Activated T-cell treated with anti-CD3 and anti-CD28 coated beads for 1 hour (primary cell): Measurements from ENCODE around the gene PRSS48.
A peak's percentile ranks its signal among the peaks of the same experiment; 100 is the strongest.
"Not testable (repeated sequence)": the region's sequence is repeated elsewhere in the genome, so short reads cannot be mapped to it uniquely, and the experiment has no call there.

Experiments
- DNase-seq: peaks from one replicate; pipeline ENCODE4 v3.0.0-alpha.2; 2020; ENCODE audit warnings: low read depth

Gene PRSS48, protein sequence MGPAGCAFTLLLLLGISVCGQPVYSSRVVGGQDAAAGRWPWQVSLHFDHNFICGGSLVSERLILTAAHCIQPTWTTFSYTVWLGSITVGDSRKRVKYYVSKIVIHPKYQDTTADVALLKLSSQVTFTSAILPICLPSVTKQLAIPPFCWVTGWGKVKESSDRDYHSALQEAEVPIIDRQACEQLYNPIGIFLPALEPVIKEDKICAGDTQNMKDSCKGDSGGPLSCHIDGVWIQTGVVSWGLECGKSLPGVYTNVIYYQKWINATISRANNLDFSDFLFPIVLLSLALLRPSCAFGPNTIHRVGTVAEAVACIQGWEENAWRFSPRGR

DNA sequence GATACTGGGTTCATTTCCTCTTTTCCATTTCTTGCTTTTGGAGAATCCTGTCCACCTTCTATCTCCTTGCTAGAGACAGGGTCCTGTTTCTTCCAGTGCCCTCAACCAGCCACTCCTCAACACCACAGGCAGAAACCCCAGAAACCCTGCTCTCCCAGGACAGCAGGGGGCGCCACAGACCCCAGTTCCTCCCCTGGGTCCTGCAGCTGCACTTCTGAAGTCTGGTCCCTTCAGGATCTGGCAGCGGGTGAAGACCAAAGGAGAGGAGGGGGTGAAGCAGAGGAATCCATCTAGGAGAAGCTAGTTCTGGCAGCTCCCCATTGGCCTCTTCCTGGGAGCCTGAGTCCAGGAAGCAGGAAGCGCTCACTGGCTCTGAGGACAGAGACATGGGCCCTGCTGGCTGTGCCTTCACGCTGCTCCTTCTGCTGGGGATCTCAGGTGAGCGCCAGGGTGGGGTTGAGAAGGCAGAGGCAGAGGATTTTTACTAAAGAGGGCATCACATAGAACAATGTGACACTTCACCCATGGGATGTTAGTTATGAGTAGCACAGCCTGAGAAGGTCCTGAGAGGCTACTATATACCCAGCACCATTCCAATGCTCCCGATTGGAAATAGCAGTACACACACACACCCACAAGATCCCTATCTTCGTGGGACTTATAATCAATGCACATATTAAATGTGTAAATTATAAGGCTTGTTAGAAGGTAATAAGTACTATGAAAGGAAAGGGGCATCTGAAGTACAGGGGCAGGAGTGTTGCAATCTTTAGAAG lies at the start of gene PRSS48:
Gene PRSS48 (plus strand): TSS at position 375 of the 776 bp plus-strand sequence. CDS start 12 bp downstream, at position 387.
- peak; percentile 6 for DNase-seq

DNA sequence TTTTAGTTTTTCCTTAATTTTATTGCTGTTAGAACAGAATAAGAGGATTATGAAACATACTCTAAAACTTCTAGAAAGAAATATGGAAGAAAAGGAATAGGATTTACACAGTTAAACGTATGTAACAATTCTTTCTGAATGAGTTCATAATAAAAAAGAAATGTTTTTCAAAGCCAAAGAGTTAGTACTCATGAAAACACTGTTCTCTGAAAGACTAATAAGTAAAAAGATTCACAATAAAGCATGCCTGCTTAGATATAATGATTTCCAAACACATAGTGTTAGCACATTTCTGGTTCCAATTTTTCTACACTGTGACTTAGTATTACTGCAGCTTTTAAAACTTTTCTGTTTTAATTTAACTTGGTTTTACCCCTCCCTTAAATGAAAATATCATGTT lies 49.8 kb upstream of the PRSS48 start:
- no peak for DNase-seq

DNA sequence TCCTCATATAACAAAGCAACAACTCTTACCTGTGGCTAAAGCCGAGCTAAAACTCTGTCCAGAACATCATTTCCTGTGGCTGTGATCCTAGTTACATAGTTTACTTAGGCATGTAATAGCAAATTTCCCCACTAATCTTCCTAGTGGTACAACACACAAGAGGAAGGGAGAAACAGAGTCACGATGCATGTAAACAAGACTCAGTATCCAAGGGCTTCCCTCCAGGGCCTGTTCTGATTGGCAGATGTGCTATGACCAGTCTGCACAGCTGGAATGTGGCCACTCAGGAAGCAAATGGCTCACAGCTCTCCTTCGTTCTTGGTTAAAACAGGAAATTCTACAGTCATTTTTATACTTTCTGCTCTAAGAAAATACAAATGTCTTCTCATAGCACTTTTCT lies 49.2 kb upstream of the PRSS48 start:
- DNase-seq = no peak

DNA sequence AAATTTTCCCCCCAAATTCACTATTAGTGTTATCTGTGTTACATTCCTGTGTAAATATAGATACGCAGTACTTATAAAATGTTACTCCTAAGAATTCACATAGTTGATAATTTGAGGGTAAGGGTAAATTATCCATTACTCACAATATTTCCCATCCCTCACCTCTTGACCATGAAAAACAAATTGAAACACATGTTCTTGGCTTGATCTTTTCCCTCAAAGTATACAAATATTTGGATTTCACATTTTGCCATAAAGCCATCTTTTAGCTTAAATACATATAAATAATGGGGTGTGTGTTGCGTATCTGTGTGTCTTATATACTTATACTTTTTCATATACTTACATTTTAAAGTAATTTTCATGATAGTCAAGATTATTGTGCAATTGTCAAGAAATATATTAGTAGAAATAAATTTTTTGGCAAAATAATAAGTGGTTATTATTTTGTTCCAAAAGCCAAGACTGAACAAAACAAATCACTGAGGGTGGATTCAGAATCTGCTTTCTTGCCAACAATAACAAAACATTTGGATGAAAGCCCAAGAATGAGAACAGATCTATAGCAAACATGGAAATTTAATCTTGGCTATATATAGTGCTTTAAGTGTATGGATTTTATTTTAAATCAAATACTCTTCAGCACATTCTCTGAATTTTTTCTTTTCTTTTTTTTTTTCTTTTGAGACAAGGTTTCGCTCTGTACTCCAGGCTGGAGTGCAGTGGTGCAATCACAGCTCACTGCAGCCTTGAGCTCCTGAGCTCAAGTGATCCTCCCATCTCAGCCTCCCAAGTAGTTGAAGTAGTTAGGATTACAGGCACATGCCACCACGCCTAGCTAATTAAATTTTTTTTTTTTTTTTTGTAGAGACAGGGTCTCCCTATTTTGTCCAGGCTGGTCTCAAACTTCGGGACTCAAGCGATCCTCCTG lies 48.5 kb upstream of the PRSS48 start:
- no peak for DNase-seq

DNA sequence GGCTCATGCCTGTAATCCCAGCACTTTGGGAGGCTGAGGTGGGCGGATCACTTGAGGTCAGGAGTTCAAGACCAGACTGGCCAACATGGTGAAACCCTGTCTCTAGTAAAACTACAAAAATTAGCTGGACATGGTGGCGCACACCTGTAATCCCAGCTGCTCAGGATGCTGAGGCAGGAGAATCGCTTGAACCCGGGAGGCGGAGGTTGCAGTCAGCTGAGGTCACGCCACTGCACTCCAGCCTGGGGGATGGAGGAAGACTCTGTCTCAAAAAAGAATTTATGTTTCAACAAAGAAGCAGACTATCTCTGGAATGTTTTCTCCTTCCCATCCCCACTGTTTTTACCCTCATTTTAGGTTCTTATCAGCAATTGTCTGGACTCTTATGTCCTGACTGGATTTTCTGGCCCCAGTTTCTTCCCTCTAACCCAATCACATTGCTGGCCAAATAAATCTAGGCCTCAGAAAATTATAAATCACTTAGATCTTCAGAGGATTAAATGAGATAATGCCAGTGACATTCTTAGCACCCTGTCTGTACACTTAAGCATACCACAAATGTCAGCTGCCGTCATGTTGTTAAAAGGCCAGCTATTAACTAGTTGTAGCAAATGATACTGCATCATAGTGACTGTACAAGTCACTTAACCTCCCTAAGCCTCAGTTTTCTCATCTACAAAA lies 44.9 kb upstream of the PRSS48 start:
- no peak for DNase-seq

DNA sequence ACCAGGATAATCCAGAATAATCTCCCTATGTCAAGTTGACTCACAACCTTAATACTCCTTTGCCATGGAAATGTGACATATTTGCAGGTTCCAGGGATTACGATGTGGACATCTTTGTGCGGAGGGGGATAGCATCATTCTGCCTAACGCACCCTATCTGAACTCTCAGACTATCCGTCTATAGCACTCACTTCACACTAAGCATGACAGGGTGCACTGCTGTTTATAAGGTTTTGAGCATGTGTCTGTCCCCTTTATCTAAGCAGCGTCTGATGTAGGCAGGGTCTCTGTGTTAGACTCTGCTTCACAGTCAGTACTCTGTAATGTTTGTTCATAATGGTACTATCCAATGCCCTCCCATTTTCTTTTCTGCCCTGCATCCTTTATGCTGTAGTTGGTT lies 43.4 kb upstream of the PRSS48 start:
- DNase-seq = no peak

DNA sequence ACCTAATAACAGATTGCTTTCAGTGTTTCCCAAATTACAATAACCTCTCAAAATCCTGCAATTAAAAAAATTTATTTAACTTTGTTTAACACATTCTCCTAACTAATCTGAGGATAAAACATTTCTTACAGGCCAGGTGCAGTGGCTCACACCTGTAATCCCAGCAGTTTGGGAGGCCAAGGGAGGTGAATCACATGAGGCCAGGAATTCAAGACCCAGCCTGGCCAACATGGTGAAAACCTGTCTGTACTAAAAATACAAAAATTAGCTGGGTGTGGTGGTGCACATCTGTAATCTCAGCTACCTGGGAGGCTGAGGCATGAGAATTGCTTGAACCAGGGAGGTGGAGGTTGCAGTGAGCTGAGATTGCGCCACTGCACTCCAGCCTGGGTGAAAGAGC lies 41.6 kb upstream of the PRSS48 start:
- DNase-seq = not testable (repeated sequence)

DNA sequence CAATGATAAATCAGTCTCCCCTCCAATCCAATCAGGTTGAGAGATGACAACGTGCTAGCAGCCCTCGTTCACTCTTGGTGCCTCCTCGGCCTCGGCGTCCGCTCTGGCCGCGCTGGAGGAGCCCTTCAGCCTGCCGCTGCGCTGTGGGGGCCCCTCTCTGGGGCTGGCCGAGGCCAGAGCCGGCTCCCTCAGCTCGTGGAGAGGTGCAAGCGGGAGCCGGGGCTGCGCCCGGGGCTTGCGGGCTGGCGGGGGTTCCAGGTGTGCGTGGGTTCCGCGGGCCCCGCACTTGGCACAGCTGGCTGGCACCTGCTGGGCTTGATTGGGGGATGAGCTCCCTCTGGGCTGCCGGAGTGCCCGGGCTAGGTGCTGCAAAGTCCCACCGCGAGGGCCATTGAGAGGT lies 40.9 kb upstream of the PRSS48 start:
- no peak for DNase-seq

DNA sequence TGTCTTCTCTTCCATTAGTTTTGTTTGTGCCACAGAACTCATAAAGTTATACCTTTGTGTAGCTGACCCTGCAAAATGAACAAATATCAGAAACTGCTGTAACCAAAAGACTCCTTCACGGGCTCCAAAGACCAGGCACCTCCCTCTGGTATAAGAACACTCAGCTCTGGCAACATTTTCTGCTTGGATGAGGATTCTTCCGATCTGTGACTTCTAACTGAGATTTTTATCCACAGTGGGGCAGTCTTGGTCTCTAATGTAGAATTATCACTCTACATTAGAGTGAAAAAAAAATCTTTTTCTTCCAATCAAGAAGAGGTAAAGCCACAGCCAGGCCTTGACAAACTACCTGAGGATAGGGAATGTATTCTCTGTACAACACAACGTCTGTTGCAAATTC lies 38.5 kb upstream of the PRSS48 start:
- no peak for DNase-seq

DNA sequence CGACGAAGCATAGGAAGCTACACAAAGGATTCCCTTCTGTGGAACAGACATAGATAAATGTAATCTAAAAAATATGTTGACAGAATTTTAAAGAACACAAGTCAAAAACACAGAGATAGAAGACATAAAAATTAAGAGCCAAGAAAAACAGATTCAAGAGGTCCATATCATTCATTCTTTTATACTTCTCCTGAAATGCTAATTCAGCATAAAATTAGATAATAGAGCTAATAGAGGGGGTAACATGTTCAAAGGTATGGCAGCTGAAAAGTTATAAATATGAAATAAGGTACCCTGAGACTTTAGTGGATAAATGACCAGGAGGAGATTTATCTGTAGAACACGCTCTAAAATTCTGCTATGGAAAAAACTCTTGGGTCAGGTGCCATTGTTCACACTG lies 37.4 kb upstream of the PRSS48 start:
- DNase-seq = no peak

DNA sequence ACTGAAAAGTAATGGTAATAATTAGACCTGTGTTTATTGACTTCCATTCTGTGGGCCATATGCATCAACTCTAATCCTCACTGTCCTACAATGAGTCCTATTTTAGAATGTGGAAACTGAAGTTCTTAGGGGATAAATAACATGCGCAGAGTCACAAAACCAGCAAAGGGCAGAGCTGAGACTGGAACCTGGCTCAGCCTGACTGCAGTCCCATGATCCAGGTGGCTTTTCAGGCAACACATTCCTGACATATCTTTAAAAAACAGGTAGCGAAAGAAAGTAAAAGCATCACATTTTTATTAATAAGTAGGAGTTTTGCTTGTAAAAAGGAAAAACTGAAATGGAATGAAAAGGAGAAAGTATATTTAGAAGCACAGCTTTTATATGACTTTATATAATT lies 34.7 kb upstream of the PRSS48 start:
- DNase-seq = no peak

DNA sequence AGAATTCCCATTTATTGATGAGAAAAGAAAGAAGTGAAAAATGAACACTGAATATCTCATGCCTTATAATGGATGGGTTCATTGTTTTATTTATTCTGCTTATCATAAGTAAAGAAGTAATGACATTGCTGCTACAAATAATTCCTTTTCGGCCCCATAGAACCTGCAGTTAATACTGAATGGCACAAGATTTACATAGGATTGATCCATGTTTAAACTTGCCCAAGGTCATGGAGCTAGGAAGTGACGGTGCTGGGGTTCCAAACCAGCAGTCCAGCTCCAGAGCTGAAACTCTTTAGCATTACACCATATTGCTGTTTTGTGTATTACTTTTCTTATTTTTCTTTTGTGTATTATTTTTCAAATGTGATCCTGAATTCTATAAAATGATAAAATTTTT lies 30.2 kb upstream of the PRSS48 start:
- no peak for DNase-seq

DNA sequence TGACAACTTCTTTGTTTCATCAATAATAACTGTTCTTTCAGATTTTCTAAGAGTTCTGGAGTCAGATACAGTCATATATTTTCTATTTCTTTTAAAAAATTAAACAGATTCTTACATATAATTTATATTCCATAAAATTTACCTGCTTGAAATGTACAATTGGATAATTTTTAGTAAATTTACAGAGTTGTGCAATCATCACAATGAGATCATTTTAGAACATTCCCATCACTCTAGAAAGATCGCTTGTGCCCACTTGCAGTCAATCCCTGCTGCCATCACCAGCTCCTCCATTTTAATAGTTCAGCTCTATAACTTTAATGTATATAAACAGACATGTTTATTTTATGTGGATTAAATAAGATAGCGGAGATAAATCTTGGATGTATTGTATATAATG lies 29.6 kb upstream of the PRSS48 start:
- DNase-seq = no peak

DNA sequence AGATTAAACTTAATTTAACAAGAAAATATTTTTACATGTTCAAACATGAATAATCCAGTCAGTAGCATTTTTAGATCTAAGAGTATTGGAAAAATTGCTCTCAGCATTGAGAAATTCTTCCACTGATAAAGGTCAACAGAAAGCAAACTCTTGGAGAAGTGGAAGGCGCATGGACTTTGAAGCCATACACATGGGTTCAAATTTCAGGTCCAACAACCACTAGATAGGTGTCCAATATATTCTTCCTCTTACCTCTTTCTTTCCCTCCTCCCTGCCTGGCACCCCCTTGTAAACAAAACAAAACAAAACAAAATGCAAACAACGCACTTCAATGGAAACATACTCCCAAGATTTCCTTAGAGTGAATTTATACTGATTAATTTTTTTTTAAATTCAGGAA lies 28.4 kb upstream of the PRSS48 start:
- DNase-seq = no peak

DNA sequence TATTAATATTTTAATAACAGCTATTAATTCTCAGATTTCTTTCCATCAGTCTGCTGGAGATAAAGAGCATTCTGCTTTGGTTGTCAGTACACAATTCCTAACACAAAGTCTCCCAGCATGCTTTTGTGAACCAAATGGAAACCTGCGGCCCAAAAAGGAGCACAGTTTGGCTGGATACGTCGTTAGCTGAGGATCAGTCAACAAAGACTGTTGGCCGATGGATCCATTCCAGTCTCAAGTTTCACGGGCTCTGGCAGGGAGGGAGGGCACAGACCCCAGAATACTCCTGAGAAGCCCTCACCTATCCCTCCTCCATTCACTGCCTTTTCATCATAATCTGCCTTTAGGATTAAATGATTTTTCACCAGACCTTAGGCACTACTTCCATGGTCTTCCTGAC lies 26.3 kb upstream of the PRSS48 start:
- DNase-seq = no peak

DNA sequence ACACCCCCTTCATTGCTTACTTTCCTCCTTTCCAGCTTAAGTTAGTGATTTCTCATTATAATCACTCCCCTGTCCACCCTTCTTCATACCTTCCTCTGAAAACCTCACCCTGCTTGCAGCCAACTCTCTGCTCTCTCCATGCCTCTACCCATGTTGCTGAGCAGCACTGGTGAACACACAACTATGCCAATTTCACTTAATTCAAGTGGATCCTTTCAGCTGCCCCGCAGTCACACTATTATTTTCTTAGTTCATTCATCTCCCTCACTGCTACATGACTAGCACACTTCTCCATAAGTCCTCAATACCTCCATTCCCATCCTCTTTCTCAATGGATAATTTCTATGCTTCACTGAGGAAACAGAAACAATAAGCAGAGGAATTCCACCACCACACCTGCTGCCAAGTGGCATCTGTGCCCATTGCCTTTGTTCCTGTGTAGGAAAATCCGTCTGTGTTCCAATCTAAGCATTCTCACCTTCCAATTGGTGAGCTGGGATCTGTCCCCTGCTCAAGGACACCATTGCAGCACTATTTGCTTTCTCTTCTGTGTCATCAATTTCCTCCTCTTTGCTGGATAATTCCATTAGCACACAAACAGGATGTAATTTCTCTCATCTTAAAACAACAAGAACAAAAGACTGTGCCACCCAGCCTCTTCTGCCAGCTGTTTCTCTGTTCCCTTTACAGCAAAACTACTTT lies 25.2 kb upstream of the PRSS48 start:
- DNase-seq = no peak

DNA sequence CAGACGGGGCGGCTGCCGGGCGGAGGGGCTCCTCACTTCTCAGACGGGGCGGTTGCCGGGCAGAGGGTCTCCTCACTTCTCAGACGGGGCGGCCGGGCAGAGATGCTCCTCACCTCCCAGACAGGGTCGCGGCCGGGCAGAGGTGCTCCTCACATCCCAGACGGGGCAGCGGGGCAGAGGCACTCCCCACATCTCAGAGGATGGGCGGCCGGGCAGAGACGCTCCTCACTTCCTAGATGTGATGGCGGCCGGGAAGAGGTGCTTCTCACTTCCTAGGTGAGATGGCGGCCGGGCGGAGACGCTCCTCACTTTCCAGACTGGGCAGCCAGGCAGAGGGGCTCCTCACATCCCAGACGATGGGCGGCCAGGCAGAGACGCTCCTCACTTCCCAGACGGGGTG lies 21.7 kb upstream of the PRSS48 start:
- DNase-seq = not testable (repeated sequence)

DNA sequence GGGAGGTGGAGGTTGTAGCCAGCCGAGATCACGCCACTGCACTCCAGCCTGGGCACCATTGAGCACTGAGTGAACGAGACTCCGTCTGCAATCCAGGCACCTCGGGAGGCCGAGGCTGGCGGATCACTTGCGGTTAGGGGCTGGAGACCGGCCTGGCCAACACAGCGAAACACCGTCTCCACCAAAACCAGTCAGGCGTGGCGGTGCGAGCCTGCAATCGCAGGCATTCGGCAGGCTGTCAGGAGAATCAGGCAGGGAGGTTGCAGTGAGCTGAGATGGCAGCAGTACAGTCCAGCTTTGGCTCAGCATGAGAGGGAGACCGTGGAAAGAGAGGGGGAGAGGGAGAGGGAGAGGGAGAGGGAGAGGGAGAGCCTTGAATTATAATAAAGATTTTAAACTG lies 21.3 kb upstream of the PRSS48 start:
- not testable (repeated sequence) for DNase-seq

DNA sequence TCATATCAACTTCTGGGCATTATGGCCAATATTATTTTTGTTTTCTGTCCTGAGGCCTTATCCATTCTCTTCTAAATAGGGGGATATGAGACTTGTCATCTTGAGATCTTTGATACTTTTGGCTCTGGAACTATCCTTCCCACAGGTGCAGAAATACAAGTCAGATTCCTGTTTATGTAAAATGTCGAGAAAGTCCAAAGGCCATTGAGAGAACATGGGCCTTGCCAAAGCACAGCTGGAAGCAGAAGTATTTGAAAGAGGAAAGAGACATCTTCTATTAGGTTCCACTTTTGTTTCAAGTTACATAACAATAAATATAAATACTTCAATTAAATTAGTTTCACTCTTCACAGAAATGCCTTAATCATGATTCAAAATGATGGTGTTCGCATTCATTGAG lies 20.8 kb upstream of the PRSS48 start:
- DNase-seq = no peak

DNA sequence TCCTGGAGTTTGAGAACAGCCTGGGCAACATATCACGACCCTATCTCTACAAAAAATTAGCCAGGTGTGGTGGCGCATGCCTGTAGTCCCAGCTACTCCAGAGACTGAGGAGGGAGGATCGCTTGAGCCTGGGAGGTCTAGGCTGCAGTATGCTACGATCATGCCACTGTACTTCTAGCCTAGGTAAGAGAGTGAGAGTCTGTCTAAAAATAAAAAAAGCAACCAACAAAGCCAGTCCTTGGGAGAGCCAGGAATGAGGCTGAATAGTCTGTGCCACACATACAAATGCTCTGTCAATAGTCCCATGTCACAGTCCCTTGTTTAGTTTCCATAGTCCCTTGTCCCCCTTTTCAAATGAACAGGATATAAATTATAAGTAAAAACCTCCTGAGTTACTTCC lies 19.3 kb upstream of the PRSS48 start:
- DNase-seq = no peak

DNA sequence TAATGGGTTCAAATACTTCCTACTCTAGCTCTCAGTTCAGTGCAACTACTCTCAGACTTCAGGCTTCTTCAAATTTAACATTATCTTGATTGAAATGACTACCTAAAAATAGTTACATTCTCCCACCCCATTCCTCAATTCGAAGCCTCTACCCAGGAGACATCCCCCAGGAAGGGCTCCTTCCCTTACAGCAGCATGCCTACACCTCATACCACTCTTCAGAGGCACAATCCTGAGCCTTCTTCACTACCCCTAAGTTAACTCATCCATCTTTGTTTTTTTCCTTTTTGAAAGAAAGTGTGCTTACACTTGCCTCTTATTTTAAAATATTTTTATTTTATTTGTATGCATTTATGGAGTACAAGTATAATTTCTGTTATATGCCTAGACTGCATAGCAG lies 17.2 kb upstream of the PRSS48 start:
- no peak for DNase-seq
